Stimulated activated CD4-positive, alpha-beta T cell treated with anti-CD3 and anti-CD28 coated beads, Interleukin-4, amount 100 ng/mL, for 1 hour (primary cell): ENCODE results near the gene PRSS2.
A peak's percentile ranks its signal among the peaks of the same experiment; 100 is the strongest.
"Not testable (repeated sequence)": the region's sequence is repeated elsewhere in the genome, so short reads cannot be mapped to it uniquely, and the experiment has no call there.

ENCODE experiments used
- DNase-seq: peaks from one replicate; pipeline ENCODE4 v3.0.0-alpha.2; 2020

PRSS2 gene

DNA sequence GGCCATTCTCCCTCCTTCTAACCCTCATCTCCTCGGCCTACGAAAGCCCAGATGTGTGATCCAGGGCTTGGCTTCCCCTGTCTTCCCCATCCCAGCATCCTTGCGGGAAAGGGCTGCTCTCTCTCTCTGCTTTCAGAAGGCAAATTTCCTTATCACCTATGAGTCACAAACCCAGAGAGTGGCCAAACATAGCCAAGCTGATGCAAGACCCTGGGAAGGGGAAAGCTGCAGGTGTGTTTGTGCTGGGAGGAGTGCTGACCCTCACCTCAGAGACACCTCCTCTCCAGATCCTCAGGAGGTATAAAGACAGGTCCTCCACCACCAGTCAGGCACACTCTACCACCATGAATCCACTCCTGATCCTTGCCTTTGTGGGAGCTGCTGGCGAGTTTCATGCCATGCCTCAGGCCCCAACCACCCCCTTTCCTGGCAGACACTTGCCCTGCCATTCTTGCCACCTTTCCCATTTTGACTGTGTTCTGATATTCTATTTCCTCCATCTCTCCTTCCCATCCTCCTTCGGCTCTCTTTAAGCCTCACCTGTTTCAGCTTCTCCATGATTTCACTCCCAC, 10.6 kb upstream of the PRSS2 start:
- DNase-seq = no peak

DNA sequence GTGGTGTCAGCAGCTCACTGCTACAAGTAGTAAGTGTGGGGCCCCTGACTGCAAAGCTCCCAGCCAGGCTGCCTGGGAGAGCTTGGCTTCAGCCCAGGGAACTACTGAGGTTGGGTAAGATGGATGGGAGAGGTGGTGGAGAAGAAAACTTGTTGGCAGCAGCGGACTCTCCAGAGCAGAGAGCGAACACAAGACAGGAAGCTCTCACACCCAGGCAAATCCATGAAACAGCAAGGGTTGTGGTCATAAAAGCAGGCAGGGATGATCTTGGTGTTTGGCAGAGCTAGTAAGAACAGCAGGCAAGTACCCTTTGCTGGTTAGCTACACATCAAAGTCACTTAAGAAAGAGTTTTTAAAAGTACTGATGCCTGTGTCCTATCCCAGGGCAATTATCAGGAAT, 9.2 kb upstream of the PRSS2 start:
- not testable (repeated sequence) for DNase-seq

DNA sequence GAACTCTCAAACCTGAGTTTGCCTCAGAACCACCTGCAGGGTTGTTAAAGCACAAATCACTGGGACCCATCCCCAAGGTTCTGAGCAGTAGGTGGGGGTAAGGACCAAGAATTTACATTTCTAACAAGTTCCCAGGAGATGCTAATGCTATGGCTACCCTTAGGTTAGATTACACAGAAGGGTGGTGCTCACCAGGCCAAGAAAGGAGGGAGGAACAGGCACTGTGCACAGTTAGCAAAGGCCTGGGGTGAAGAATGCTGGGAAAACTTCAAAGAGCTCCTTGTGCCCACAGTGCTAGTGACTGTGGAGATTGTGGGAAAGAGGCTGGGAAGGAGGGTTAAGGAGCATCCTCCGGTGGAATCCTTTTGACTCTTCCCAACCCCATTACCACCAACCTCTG, 8.7 kb upstream of the PRSS2 start:
- no peak for DNase-seq

DNA sequence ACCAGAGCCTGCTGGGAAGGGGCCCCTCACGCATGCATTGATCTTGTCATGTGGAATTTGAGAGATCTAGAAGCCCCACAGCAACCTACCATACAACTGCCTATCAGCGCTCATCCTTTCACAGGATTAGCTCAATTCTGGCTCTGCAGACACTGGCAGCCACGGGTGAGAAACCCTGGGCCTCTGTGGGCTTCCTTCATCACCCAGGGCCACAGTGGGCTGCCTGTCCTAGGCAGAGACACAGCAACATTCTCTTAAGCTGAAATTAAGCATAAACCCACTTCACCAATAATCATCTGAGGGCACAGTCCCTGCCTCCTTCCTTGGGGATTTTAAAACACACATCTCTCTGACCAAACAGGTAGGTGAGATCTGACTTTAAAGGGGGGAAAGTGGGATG, 3.3 kb upstream of the PRSS2 start:
- no peak for DNase-seq

DNA sequence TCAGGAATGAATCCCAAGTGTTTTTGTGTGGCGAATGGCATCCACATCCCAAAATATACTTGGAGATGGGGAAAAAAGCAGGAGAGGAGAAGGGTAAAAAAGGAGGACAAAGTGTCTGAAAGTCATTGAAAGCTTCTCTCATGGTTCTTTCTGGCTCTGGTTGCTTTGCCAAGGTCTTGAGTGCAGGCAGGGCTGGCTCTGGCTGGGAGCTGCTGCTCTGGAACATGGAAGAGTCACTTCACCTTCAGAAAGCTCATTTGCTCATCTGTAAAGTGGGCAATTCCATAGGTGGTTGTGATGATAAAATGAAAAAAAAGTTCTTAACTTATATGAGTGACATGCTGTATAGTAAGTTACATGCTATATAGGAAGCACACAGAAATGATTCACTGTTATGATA, 2.9 kb upstream of the PRSS2 start:
- DNase-seq = no peak

DNA sequence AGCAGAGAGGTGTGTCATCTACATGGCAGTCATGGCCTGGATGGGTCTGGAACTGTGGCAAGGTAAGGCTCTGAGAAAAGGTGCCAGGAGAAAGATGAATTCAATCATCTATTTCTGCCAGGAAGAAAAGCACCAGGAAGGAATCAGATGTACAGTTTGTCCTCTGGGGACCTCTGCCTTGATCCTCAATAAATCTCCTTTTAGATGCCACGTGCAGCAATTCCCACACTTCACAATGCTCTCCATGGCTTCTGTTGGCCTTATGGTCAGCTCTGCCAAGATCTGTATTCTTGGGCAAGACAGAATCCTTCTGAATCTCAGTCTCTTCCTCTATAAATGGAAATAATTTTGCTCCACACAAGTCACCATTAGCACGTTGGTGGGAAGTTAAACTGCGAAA, 1.9 kb upstream of the PRSS2 start:
- not testable (repeated sequence) for DNase-seq

DNA sequence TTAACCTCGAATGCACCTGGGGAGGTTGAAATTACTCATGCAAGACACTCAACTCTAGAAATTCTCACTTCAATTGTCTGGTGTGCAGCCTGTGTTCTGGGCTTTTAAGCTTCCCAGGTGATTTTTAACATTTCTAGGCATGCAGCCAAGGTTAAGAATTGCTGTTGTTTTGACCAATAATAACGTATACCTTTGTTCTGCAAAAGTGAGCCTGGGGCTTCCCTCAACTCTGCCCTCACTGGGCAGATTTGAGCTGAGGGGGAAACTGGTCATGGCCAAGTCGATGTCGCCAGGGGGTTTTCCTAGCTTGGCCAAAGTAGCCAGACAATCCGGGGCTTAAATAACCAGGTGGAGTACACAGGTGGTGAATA, 568 bp downstream of the PRSS2 start:
- no peak for DNase-seq

DNA sequence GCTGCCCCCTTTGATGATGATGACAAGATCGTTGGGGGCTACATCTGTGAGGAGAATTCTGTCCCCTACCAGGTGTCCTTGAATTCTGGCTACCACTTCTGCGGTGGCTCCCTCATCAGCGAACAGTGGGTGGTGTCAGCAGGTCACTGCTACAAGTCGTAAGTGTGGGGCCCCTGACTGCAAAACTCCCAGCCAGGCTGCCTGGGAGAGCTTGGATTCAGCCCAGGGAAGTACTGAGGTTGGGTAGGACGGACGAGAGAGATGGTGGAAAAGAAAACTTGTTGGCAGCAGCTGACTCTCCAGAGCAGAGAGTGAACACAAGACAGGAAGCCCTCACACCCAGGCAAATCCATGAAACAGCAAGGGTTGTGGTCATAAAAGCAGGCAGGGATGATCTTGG, 1.3 kb downstream of the PRSS2 start:
- no peak for DNase-seq

DNA sequence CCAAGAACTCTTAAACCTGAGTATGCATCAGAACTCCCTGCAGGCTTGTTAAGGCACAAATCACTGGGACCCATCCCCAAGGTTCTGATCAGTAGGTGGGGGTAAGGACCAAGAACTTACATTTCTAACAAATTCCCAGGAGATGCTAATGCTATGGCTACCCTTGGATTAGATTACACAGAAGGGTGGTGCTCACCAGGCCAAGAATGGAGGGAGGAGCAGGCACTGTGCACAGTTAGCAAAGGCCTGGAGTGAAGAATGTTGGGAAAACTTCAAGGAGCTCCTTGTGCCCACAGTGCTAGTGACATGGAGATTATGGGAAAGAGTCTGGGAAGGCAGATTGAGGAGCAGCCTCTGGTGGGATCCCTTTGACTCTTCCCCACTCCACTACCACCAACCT, 1.9 kb downstream of the PRSS2 start:
- no peak for DNase-seq

DNA sequence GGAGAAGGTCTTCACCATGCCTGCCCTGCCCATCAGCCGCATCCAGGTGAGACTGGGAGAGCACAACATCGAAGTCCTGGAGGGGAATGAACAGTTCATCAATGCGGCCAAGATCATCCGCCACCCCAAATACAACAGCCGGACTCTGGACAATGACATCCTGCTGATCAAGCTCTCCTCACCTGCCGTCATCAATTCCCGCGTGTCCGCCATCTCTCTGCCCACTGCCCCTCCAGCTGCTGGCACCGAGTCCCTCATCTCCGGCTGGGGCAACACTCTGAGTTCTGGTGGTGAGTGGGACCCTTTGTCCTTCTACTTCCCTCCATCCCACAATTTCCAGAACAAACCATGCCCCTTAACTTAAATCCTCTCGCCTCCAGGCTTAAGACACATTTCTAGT, 2.5 kb downstream of the PRSS2 start:
- DNase-seq = no peak

DNA sequence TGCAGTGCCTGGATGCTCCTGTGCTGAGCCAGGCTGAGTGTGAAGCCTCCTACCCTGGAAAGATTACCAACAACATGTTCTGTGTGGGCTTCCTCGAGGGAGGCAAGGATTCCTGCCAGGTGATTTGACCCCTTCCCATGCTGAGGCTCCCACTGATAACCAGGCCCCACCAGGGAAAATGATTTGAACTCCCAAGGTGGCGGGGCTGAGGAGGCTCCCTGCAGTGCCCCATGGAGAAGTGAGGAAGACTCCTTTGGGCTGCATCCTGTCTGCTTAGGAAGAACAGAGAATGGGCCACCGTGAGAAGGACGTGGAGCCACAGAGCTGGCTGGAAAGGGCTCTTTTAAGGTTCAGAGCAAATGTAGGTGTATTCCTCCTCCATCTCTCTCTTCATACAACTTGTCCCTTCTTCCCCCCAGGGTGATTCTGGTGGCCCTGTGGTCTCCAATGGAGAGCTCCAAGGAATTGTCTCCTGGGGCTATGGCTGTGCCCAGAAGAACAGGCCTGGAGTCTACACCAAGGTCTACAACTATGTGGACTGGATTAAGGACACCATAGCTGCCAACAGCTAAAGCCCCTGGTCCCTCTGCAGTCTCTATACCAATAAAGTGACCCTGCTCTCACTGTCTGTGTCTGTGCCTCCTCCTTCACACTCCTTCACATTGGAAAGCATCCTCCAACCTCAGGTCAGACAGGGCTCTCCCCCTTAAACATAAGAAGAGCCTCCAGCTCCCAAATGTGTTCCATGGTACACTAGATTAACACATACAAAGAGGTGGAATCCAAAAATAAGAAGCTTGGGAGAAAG, 3.4 kb downstream of the PRSS2 start:
- no peak for DNase-seq

DNA sequence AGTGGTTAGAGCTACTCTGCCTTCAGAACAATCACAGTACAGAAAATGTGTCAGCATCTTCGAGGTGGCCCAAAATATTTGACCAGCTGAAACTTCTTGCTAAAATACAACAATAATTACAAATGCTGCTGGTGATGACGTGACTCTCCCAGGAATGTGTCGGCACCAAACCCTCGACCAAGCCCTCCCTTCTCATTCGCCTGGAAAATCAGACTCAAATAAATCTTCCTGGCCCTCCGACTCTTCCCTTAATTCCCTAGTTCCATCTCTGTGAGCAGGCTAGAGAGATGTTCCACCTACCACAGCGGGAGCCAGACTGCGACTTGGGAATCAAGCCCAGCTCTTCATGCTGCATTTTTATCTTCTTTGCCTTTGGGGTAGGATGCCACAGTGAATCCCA, 4.1 kb downstream of the PRSS2 start:
- no peak for DNase-seq

DNA sequence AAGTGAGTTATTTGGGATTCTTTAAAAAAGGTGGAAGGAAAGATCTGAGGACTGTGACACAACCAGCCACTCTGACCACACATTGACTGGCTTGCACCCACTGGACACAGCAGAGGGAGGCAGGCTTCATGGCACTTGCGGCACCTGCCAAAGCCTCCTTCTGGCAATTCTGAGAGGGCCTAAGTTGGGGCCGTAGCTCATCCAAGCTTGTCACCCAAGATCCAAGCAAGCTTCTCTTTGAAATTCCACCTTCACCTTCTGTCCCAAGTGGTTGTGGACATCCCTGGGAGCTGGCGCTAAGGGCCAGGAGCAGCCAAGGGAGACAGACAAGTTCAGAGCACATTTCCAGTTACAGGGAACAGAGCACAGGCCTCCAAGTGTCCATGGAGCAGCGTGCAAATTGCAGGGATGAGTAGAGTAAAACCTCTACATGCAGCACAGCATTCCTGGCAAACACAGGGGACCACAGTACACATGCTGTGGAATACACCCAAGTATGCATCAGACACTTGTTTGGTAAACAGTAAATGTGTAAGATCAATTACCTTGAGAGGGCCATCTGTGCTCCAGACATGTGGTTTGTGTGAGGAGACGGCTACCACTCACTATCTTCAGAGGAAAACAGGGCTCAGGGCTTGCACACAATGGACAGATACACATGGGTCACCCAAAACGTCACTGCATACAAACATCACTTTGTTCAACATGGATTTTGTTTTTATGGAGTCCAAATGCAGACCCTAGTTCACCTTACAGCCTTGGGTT, 4.8 kb downstream of the PRSS2 start:
- DNase-seq = not testable (repeated sequence)

DNA sequence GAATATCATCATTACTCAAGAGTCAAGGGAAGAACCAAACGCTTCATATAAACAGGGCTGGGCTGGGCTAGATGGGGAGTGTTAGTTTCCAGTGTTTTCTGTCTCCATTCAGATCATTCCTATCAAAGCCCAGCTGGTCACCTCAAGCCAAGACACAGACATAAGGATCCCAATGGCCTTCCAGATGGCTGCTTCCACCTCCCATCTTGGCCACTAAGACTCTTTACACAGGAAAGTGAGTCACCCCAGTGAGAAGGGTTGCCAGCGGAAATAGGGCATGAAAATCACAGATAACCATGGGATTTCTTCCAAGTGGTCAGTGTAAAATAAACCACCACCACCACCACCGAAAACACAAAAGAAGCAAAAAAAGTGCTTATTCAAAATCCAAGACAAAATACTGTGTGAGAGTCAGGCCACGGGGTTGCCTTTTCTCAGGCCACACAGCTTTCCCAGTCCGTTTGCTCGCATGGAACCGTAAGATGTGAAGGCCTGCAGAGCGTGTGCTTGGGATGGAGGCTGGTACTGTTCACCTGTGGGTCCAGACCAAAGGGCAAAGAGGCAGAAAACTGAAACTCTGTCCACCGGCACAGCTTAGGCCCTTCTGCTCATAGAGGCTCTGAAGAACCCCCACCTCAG, 5.6 kb downstream of the PRSS2 start:
- DNase-seq = no peak

DNA sequence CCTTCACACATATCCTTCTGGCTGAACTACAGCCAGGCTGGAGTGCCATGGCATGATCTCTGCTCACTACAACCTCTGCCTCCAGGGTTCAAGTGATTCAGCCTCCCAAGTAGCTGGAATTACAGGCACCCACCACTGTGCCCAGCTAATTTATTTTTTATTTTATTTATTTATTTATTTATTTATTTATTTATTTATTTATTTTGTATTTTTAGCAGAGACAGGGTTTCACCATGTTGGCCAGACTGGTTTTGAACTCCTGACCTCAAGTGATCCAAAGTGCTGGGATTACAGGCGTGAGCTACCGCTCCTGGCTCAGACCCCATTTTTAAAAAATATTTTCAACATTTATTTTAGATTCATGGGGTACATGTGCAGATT, 6.1 kb downstream of the PRSS2 start:
- not testable (repeated sequence) for DNase-seq

DNA sequence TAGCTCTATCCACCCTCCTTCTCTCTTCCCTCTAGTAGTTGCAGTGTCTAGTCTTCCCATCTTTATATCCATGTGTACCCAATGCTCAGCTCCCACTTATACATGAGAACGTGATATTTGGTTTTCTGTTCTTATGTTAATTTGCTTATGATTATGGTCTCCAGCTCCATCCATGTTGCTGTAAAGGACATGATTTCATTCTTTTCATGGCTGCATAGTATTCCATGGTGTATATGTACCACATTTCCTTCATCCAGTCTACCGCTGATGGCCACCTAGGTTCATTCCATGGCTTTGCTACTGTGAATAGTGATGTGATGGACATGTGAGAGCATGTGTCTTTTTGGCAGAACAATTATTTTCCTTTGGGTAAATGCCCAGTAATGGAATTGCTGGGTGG, 6.5 kb downstream of the PRSS2 start:
- DNase-seq = no peak

DNA sequence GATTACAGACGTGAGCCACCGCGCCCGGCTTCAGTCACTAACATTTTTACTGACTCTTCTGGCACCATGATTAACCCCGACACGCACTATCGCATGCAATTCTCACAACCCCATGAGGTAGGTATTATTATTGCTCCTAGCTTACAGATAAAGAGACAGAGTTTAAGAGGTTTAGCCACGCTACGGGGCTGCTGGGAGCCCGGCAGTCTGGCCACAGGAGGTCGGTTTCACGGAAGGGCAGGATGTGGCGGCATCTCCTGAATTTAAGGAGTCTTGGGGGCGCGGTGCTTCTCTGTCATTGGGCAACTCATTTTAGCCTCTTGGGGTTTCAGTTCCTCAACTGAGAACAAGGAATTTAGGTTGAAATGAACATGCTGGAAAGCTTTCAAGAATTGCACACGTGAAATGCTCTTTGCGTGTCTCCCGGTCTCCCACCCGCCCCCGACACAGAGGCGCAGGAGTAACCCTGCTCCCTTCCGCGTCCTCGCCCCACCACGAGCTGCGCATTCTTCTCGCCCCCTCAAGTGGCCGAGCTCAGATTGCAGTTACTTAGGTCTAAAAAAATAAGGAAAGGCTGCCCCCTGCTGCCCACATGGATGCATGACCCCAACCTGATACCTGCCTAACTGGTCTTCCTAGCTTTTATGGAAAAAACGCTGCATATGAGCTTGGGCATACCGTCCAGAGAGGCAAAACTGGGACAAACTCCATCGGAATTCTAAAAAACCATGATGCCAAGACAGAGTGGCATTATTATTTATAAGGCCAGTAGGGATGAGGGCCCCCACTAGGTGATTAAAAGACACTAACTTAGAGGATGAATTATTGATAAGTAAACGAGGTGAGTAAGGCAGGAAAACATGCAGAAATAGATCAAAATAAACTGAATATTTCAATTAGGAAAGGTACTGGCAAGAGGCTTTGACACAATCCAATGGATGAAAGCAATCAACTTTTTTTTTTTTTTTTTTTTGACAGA, 12.4 kb downstream of the PRSS2 start:
- peak; percentile 76 for DNase-seq

DNA sequence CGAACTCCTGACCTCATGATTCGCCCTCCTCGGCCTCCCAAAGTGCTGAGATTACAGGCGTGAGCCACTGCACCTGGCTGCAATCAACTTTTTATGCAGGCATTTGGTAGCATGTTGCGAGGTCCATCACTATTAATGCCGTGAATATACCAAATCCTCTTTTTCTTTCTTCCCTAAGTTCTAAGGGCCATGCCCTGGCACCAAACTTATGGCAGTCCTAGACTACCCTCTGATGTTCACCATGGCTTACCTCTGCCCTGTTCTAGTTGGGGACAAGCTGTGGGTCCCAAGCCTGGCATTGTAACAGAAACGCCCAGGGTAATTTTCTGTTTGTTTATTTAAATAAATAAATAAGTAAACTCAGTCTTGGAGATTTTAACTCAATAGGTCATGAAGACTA, 13.3 kb downstream of the PRSS2 start:
- DNase-seq = no peak

DNA sequence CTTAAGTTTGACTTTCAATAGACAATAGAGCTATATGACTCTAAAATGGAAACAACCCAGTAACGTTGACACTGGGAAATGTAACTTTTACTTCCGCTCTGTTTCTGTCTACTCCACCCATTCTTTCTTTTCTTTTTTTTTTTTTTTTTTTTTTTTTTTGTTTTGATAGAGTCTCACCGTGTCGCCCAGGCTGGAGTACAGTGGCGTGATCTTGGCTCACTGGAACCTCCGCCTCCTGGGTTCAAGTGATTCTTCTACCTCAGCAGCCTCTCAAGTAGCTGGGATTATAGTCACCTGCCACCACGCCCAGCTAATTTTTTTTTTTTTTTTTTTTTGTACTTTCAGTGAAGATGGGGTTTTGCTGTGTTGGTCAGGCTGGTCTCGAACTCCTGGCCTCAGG, 13.9 kb downstream of the PRSS2 start:
- DNase-seq = no peak

DNA sequence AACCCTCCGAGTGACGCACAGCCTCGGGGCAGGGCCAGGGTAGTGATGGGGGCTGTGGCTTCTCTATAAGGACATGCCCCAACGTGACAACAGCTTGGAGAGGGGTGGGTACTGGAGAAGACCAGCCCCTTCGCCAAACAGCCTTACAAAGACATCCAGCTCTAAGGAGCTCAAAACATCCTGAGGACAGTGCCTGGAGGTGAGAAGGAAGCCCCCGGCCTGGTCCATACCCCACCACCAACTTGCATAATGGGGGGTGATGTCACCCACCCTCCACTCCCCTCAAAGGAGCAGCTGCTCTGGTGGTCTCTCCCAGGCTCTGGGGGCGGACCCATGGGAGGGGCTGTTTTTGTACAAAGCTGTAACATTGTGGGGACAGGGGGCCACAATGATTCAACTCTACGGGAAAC, 15.1 kb downstream of the PRSS2 start:
- DNase-seq = peak; percentile 71

DNA sequence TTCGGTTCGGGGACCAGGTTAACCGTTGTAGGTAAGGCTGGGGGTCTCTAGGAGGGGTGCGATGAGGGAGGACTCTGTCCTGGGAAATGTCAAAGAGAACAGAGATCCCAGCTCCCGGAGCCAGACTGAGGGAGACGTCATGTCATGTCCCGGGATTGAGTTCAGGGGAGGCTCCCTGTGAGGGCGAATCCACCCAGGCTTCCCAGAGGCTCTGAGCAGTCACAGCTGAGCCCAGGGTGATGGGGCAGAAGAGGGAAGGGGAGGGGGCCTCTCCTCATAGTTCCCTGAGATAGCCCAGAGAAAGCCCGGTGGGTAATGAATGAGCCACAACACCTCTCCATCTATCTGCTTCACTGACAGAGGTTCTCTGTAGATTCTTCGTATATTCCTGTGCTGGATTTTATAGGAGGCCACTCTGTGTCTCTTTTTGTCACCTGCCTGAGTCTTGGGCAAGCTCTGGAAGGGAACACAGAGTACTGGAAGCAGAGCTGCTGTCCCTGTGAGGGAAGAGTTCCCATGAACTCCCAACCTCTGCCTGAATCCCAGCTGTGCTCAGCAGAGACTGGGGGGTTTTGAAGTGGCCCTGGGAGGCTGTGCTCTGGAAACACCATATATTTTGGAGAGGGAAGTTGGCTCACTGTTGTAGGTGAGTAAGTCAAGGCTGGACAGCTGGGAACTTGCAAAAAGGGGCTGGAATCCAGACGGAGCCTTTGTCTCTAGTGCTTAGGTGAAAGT, 16.4 kb downstream of the PRSS2 start:
- no peak for DNase-seq

DNA sequence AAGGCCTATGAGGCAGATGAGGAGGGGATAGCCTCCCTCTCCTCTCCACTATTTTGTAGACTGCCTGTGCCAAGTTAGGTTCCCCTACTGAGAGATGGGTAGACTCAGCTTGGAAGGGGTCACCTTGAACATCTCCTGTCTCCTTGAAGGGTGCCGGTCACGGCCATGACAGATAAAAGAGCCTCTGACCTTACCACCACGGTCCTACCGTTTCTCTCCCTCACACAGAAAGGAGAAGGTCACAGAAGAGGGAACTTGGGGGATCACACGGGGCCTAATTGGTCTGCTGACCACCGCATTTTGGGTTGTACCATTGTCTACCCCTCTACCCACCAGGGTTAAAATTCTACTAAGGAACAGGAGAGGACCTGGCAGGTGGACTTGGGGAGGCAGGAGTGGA, 17.0 kb downstream of the PRSS2 start:
- no peak for DNase-seq
